Stimulated activated CD4-positive, alpha-beta T cell treated with anti-CD3 and anti-CD28 coated beads, Interleukin-1b, Interleukin-23, amount 100 ng/mL, for 48 hours (primary cell): ENCODE data around the gene DNHD1.

Experiments used
- DNase-seq: peaks from one replicate; pipeline ENCODE4 v3.0.0-alpha.2; 2020

Gene DNHD1, protein sequence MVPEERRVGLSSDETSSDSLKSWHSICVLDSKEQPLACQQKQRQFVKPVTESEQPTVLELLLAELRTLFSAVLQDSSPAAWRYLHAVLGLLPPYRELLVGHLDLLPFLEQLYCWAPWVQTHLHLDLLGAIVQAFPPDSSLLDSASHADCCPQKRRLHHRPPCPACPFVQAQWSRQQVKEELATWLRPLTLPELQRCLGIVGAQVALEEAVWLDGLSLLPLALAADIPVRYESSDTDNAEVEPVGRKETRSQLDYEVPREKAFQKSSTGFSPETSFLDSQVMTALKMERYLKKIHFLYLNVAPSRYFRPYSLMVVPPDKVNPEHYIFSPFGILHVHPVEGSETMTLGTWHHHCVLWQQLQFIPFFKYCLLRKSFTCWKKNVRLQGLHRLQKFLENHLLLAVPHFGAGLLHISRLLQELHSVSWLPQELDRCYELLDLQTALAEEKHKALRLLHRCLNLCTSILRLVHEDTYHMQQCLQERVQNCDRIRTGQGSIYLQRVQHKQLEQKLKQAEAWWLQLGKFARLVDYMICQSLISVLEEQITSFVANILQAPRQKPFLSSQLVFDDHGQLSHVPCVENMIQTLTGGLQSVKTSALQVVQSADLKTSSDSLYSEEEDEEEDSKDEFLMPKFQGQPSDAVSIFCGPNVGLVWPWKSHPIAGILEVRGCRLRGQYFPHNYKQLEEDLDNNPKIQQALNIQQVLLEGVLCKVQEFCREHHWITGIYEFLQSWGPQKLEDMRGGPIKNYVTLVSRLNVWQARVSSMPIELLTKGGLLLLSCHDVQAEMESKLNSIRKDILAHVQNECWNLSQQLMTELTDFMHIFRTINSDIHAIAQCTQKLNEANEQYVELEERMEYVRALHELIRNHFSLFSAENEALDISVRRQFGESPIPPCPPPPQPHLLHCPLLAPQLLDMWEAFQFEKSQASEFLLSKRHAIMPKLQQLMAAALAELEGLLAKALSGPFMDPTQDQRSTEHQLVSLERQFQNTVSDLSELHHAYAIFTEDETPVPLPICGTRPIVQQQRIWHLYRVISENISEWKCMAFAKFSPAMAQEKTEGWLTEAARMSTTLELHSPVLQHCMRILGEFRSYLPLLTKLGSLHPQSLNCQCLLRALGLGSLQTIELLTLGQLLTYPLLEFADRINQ (N-terminal part only)

DNA sequence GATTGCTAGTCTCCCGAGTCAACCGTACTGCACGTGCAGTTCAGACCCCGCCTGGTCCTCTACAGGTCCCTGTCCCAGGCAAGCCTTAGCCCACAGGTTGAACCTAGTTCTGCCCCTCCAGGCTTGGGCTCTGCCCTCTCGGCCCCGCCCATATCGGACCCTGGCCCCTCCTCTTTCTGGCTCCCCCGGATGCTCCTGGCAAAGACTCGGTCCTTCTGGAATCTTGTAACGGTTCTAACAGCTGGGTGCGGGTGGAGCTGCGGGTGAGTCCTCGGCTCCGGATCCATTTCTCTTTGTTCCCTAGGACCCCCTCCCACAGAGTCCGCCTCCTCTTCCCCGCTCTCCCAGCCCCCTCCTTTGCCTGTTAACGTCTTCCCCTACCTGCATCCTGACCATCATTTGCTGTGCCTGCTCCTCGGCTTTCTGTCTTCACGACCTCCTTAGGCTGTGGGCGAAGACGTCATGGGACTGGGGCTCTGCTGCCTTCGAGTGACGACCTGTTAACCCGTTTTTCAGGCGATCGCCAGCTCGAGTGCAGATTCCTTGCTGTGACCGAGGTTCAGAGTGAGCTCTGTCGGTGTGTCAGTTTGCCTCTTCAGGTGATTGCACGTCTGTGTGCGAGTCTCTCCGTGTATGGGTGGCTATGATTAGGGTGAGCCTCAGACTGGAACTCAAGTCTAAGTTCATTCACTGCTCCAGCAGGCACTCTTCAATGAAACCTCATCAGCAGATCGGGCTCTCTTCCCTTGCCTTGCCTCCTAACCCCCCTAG lies at the start of gene DNHD1:
Gene DNHD1, plus strand, starts transcription at position 212 of the 771 bp plus-strand sequence. CDS start 936 bp downstream, outside the sequence.
- no peak for DNase-seq

DNA sequence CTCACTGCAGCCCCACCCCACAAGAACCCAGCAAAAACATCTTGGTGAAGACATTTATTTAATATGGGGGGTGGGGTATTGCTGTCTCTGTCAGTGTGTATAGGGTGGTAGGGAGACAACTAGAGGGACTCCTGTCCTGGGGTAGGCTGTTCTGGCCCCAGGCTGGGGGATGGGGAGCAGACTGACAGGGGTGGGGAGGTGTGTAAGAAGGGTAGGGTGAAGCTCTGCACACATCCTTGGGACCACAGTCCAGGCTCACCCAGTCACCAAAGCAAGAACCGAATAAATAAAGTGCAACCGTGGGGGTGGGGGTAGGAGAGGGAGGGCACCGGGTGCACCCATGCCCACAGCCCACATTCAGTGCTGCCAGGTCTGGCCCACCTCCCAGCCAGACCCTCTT lies 48.5 kb upstream of the DNHD1 start:
- no peak for DNase-seq

DNA sequence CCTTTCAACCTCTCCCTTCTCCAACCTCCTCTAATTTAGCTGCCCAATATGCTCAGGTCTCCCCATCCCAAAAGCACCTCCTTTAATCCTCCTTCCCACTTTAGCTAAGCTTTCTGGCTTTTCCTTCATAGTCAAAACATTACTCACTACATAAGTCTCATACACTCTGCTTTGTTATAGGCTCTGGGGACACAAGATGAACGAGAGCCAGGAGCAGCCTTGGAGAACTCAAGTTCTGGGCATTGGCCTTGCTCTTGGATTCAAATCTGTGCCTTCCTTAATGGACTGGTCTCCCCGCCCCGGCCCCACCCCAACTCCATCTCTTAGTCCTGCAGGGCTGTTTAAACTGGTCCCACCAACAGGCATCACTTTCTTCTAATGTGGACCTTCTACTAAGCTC lies 44.9 kb upstream of the DNHD1 start:
- DNase-seq: no peak

DNA sequence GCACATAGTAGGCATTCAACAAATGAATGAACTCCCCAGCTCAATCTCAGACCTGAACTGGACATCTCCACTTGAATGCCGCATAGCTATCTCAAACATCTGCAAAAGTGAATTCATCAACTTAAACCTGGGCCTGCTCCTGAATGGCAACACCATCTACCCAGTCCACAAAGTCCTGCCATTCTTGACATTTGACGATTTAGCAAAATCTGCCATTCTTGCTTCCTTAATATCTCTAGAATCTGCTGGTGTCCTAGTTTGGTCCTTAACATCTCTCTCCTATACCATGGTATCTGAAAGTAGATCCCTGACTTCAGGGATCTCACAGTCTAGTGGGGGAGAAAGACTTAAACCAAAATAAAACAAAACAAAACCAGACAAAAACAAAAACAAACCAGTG lies 43.9 kb upstream of the DNHD1 start:
- no peak for DNase-seq

DNA sequence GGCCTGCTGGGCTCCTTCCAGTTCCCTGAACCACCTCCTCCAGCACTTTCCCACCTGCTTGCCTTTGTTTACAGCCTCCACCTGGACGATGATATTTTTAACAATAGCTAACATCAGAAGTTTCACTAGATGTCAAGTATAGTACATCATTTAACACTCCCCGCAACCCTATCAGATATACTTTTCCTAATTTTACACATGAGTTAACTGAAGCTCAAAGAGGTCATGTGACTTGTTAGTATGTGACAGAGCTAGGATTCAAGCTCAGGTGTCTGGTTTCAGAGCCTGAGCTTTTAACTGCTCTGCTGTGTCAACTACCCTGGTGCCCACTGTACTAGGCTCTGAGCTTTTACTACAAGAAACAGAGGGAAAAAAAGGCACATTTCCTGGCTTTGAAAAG lies 42.0 kb upstream of the DNHD1 start:
- DNase-seq: no peak

DNA sequence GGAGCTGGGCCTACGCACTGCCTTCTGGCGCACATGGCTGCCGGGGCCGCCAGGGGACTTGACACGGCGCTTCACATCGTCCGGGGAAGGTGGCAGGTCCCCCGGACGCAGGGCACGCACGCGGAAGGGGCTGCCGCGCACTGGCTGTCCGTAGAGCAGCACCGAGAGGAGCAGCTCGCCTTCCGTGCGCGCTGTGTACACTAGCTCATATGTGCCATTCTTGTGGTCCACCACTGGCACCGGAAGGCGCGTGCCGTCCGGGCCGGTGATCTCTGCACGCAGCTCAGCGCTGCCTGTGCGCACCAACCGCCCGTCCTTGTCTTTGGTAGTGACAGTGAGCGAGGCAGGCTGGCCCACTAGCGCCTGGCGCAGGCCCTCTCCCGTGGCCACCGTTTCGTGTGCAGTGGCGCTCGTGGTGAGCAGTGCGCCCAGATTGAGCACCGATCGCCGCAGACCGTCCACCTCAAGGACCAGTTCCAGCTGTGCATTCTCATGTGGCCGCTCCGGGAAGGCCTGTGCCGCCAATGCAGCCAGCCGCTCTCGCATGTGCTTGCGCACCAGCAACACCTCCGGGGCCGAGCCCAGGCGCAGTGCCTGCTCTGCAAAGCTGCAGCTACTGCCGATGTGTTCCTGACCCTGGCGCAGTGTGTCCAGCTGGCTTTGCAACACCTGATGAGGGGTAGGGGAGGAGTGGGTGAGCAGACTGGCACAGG lies 40.6 kb upstream of the DNHD1 start:
- DNase-seq: no peak

DNA sequence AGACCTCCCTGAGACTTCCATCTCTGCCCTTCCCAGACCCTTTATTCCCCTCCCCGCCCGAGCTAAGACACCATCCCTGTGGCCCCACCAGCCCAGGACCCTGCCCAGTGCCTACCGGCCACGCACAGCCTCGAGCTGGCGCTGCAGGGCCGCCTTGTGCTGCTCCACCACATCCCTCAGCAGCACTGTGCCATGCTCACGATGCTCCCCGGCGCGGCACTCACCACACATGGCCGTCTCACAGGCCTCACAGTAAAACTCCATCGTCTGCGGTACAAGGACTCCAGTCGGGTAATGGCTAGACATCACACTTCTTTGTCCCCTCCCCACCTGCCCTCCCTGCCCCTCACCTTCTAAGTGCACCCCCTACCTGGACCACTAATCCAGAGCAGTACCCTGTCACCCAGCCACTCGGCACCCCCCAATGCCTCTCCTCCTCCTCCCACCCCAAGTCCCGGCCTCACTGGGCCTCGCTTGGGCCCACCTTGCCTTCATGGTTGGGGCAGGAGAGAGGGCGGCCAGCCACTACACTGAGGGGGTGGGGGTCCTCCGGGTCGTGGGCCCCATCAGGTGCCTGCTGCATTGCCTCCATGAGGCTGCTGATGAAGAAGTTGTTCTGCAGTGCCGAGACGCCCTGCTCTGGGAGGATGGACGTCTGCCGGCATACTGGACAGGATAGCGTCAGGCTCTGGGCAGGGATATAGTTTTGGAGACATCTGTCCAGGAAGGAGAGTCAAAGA lies 39.3 kb upstream of the DNHD1 start:
- no peak for DNase-seq

DNA sequence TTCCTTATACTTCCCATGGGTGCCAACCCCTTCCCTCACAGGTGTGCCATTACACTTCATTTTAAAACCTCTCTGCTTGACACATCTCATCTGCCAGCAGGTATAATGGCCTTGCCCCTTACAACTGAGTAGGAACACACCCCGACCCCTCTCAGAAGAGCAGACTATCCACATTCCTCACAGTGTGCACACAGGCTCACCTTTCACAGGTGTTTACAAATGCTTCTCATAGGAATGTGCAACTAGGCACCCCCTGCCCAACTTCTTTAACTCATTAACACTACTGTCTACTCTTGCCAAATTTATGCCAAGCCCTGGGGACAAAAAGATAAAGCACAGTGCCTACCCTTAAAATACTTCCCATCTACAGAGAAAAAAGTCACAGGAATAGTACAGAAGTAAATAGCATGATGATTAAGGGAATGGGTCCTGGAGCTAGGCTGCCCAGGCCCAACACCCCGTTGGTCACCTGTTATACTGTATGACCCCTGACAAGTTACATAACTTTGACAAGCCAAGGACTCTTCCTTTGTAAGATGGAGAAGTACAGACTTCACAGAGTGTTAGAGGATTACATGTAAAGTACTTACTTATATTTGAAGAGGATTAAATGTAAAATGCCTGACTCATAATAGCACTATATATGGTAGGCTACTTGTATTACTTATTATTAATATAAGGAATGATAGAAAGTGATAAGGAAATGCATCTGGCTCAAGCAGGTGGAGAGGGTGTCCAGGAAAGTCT lies 38.6 kb upstream of the DNHD1 start:
- DNase-seq: no peak

DNA sequence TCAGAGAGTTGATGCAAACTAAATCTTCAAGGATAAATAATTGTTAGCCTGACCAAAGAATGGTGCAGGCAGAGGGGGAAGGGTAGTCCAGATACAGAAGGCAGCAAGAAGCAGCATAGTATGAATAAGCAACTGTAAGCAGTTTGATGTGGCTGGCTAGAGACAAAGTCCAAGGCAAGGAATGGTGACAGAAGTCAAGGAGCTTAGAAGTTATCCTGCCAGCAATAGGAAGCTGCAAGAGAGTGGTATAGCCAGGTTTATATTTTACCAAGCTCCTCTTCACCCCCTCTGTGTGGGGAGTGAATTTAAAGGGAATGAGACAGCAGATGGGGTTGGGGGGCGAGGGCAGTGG lies 38.0 kb upstream of the DNHD1 start:
- no peak for DNase-seq

DNA sequence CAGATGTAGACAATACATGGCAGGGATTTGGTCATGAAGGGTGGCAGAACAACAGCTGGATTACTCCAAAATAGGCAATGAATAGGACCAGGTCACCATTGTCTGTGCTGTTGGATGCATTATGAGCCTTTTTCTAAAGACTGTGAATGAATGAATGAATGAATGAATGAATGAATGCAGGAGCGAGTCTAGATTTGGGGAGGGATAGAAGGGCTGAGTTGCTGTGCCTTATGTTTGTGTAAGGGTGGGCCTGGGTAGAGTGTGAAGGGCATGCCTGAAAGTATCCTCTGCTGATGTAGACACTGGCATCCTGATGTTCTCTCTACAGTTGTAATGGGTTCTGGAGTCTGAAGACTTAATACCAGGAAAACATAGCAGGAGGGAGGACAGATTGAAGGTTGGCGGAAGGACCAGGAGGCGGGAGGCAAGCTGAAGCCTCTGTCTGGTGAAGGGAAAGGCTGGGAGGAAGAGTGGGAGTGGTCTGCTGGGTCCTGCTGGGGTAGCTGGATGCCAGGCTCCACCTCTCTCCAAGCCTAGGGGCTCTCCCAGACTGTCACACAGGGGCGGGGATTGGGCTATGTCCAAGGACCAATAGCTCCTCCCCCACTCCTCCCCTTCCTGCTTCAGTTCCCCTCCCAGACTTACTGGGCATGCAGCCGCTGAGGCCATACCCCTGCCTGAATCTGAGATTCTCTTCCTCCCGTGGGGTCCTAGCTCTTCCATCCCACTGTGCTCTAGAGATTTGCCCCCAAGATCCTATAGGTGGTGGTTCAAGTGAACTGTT lies 28.2 kb upstream of the DNHD1 start:
- peak; percentile 10 for DNase-seq

DNA sequence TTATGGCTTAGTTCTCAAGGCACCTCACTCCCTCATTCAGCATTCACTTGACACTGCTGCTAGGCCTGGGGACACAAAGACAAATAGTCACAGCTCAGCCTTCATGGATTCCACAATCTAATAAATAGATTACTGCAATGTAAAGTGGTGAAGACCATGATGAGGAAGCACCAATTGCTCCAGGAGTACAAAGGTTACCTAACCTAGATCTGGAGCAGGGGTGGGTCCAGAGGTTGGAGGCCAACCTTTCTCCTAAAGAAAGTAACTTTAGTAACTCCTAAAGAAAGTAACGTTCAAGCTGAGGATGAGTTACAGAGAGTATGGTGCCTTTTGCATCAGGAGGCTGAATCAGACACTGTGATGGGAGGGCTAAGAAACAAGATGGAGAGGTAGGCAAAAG lies 27.5 kb upstream of the DNHD1 start:
- DNase-seq: no peak

DNA sequence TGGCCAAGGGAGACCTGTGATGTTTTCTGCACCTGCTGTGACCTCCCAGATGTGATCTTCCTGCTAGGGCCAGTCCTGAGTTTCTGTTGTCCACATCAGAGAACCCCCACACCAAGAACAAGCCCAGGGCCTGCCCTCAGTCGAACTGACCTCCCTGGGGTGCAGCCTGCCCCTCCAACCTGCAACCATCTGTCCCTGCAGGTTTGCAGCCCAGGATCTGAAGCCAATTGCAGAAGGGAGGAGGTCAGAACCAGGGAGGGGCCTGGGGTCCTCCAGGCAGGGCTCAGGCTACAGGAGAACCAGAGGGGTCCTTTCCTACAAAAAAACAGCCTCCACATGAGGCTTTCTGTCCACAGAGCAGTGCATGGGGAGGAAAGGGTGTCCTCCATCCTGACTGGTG lies 24.1 kb upstream of the DNHD1 start:
- DNase-seq: no peak

DNA sequence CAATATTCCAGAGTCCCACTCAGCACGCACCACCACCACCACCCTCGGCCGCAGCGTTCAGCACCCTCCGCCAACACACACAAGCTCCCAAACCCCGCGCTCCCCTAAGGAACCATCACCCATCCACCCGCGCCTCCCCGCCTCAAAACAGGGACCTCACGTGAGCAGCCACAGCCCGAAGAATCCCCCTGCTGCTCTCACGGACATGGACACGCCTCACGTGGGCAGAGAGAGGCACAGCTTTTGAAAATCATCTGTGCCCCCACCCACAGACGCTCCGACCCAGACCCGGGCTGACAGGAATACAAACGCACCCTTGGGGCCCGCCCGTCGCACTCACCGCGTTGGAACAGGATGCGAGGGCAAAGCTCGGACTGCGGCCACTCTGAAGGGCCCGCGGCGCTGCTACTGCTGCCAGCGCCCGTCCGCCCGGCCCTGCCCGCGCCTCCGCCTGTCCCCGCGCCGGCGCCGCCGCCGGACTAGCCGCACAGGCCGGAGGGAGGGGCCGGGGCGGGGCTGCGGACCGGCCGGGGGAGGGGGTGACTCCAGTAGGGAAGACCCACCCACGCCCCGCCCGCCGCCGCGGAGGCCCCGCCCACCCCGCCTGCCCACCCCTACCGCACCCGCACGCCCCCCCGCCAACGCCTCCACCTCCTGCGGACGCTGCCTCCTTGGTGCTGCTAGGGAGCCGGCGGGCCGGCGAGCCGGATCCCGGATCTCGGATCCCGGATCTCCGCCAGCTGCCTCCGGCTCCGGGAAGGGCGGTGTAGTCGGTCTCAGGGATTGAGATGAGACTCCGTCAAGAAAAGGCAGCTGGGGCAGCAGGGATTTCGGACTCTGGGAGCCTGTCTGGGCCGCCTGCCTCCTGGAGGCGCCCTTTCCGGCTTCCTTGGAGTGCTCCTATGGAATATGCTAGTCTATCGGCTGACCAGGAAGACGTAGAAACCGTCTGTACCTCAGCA lies 23.3 kb upstream of the DNHD1 start, which contains the start of gene TRIM3:
Gene TRIM3, minus strand, starts transcription at position 491 of the 962 bp plus-strand sequence. CDS start 8,246 bp downstream, outside the sequence.
- DNase-seq: peak; percentile 44

DNA sequence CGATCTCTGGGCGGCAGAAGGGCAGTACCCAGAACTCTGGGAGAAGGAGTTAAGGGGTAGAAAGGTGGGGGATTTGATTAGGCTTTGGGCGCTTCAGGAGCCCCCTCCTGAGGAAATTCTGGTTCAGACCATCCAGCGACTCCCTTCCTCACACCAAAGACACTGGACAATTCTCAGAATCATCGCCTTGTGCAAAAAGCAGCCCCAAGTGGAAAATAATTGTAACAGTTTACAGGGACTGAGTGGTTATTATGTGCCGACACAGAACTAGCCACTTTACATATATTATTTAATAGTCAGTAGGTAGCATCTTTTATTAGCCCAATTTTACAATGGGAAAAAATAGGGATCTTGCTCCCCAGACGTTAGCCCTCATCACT lies 22.7 kb upstream of the DNHD1 start:
- no peak for DNase-seq

DNA sequence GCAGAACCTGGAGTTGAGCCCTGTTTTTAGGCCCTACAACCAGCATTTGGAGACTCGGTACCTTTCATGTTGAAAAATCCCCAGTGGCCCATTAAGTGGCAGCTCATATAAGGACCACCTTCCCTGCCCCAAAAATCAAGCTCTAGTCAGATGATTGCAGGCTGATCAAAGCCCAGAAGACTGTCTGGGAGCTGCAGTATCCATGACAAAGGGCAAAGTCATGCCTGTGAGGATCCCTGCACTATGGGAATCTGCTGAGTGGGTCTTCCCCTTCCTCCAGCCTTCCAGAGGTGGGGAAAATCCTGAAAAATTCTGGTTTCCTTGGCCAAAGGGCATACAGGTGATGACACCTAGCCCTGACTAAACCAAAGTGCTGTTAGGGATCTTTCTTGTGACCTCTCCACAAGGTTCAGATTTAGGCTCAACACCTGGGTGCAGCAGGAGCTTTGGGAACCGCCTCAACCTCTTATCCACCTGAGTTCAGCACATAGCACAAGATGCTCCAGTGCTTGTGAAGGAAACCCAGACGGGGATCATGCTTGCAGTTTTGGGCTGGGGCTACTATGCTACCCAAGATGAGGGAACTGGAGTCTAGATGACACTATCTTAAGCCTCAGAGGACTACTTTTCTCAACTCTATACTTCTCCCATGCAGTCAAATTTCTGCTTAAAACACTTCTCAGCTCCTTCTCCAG lies 22.1 kb upstream of the DNHD1 start:
- DNase-seq: no peak

DNA sequence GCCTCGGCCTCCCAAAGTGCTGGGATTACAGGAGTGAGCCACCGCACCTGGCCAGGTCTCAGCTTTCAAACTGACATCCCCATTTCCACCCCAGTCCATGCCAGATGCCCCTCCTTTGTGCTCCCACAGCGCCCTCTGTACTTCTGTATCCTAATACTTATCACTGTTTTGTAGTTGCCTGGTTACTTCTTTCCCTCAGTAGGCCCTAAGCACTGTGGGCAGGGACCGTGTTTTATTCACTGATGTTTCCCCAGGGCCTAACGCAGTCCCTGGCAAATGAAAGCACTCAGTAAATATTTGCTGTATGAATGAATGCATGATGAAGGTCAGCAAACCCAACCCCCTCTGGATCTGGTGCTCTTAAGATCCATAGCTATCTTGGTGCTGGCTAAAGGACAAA lies 21.1 kb upstream of the DNHD1 start:
- DNase-seq: no peak

DNA sequence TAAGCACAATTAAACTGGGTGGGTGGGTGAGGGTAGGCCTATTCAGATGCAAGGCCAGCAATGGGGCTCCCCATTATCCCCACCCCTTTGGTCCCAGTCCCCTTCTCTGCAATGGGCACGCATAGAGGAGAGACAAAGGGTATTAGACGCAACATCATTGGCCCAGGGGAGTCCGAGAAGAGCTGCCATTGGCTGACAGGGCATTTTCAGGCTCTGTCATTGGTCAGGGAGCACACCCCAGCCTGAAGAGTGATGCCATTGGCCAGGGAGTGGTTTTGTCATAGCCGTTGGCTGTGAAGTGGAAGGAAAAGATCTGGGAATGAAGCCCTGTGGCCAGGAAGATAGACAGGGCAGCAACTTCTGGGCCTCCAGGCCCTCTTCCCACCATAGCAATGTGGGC lies 20.5 kb upstream of the DNHD1 start:
- no peak for DNase-seq
